Nephron progenitor cell (in vitro differentiated cells): ENCODE results near the gene STMN1.

Source experiments
- DNase-seq: peaks from one replicate; pipeline ENCODE4 v3.0.0; 2021
- H3K27ac Mint-ChIP-seq: 2 replicates; pipeline ENCODE4 v1.8.0; 2021; ENCODE audit warnings: mild to moderate bottlenecking, moderate library complexity, mixed read lengths
- H3K27me3 Mint-ChIP-seq: 2 replicates; pipeline ENCODE4 v1.8.0; 2021; ENCODE audit warnings: mild to moderate bottlenecking, low read depth, mixed read lengths; ENCODE audit not compliant: poor library complexity
- H3K36me3 Mint-ChIP-seq: 2 replicates; pipeline ENCODE4 v1.8.0; 2021; ENCODE audit warnings: low read depth, mixed read lengths
- H3K4me1 Mint-ChIP-seq: 2 replicates; pipeline ENCODE4 v1.8.0; 2021; ENCODE audit warnings: mixed read lengths
- H3K4me3 Mint-ChIP-seq: 2 replicates; pipeline ENCODE4 v1.8.0; 2021; ENCODE audit warnings: mild to moderate bottlenecking, moderate library complexity, mixed read lengths
- H3K9me3 Mint-ChIP-seq: 2 replicates; pipeline ENCODE4 v1.8.0; 2021; ENCODE audit warnings: mild to moderate bottlenecking, moderate library complexity, mixed read lengths
- TF ChIP-seq, protein P1 (sequence below): fragments of 200-600 bp; sonication (generic); IDR thresholded peaks from 2 replicates; pipeline ENCODE4 v1.5.0; 2021; ENCODE audit warnings: antibody characterized with exemption

STMN1 gene

DNA sequence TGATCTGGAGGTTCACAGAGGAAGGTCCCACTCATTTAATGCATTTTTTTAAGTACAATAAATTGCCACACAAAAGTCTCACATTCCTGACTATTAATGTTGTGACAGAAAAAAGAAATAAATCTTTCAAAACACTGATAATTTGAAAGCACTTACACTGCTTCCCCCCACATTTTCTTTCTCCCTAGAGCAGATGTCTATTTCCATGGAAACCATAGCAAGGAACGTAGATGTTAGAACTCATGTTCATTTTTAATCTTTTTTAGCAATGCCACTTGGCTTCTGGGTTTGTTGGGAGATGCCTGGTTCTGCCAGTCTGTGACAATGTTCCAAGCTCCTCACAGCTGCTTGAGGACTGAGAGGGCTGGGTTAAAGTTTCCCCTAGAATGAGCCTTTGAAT lies 1.9 kb upstream of the STMN1 start:
- H3K27ac Mint-ChIP-seq = no peak overlapping the region
- no peaks in the 10 kb centered on the region for H3K27me3 Mint-ChIP-seq
- peaks cover 17% of the 10 kb centered on the region for H3K36me3 Mint-ChIP-seq
- no peaks in the 10 kb centered on the region for H3K9me3 Mint-ChIP-seq
- DNase-seq = no peak
- H3K4me3 Mint-ChIP-seq = no peak overlapping the region
- TF ChIP-seq, protein P1, sequence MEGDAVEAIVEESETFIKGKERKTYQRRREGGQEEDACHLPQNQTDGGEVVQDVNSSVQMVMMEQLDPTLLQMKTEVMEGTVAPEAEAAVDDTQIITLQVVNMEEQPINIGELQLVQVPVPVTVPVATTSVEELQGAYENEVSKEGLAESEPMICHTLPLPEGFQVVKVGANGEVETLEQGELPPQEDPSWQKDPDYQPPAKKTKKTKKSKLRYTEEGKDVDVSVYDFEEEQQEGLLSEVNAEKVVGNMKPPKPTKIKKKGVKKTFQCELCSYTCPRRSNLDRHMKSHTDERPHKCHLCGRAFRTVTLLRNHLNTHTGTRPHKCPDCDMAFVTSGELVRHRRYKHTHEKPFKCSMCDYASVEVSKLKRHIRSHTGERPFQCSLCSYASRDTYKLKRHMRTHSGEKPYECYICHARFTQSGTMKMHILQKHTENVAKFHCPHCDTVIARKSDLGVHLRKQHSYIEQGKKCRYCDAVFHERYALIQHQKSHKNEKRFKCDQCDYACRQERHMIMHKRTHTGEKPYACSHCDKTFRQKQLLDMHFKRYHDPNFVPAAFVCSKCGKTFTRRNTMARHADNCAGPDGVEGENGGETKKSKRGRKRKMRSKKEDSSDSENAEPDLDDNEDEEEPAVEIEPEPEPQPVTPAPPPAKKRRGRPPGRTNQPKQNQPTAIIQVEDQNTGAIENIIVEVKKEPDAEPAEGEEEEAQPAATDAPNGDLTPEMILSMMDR = no peak
- H3K4me1 Mint-ChIP-seq = peaks cover 37% of the 10 kb centered on the region

DNA sequence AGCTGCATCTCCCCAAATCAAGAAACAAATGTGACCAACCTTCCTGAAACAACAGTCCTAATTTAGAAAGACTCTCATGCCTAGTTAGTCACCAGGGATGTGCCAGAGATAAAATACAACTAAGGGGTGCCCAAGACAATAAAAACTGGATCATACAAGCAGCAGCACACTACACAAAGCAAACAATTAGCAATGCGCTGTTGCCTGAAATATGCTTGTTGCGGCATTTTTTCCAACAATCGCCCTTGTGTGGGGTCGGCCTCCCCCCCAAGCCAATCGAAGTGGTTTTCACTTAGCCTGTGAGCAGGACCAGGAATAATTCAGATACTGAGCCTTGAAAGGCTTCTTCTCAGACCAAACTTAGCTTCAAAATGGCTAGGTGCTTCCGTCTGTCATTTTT lies 1.4 kb upstream of the STMN1 start:
- Mint-ChIP-seq H3K27ac (no peak overlapping the region), H3K9me3 (no peaks in the 10 kb centered on the region), H3K4me3 (peak overlapping the region; percentile 96), H3K4me1 (peaks cover 43% of the 10 kb centered on the region), H3K27me3 (no peaks in the 10 kb centered on the region), H3K36me3 (peaks cover 22% of the 10 kb centered on the region)
- DNase-seq = no peak
- TF ChIP-seq, protein P1 = no peak

DNA sequence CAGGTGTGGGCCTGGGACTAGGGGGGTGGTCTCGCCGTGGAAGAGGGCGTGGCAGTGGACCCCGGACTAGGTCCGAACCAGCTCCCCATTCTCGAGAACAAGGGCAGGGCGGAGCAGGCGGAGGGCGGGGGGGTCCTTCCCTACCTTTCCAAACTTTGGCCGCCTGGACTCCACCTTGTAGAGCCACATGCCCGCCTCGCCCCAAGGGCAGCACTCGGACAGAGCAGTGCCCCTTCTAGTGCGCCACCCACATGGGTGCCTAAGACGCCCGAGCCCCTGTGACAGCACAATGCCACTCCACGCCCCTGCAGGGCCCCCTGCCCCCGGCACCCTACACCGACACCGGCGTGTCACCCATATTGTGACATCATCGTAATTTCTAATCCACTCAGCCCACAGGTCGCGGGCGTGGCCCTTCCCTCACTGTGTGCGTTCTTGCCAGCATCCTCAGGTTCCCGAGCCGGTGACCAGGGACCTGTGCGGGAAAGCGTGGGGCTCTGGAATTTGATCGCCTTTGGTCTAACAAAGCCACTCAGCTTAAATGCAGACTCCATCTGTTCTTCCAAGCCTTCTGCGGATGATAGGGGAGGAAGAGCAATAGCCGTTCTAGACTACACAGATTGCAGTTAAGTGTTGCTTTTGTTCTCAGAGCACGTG lies 553 bp upstream of the STMN1 start:
- DNase-seq = peak; percentile 37
- Mint-ChIP-seq H3K4me1 (peaks cover 46% of the 10 kb centered on the region), H3K27ac (peak overlapping the region; percentile 56), H3K36me3 (peaks cover 27% of the 10 kb centered on the region), H3K27me3 (no peaks in the 10 kb centered on the region), H3K4me3 (peak overlapping the region; percentile 96), H3K9me3 (no peaks in the 10 kb centered on the region)
- TF ChIP-seq, protein P1 = no peak

- Mint-ChIP-seq H3K27ac (peak overlapping the region; percentile 66), H3K4me3 (peak overlapping the region; percentile 96), H3K9me3 (no peaks in the 10 kb centered on the region), H3K4me1 (peaks cover 62% of the 10 kb centered on the region), H3K27me3 (no peaks in the 10 kb centered on the region), H3K36me3 (peaks cover 43% of the 10 kb centered on the region)
- peak; percentile 98 for DNase-seq
- TF ChIP-seq, protein P1 = no peak
Observed at GRCh38 chr1:25904943-25905679, 1.1 kb downstream of the STMN1 start.

DNA sequence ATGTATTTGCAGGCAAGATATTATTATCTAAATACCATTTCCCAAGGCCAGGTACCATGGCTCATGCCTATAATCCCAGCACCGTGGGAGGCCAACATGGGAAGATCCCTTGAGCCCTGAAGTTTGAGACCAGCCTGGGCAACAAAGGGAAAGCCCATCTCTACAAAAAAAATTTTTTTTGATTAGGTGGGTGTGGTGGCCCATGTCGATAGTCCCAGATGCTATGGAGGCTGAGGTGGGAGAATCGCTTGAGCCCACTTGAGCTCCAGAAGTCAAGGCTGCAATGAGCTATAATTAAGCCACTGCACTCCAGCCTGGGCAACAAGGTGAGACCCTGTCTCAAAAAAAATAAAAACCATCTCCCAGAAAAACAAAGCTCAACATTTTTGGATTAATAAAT lies 2.2 kb downstream of the STMN1 start:
- Mint-ChIP-seq H3K9me3 (no peaks in the 10 kb centered on the region), H3K4me3 (peak overlapping the region; percentile 96), H3K27me3 (no peaks in the 10 kb centered on the region), H3K27ac (no peak overlapping the region), H3K36me3 (peaks cover 50% of the 10 kb centered on the region), H3K4me1 (peaks cover 67% of the 10 kb centered on the region)
- no peak for DNase-seq
- TF ChIP-seq, protein P1 = no peak
